ENCODE data around the gene SCYL1. TPM values are rescaled to one million over a fixed set of nuclear protein-coding genes. Genes with fewer than 3 reads are reported as not detected.

The SCYL1 gene
- total and polyA plus RNA-seq, 2 of the 4 experiments (the other 2 are of a cell fraction) = 96.4 to 150 TPM

DNA sequence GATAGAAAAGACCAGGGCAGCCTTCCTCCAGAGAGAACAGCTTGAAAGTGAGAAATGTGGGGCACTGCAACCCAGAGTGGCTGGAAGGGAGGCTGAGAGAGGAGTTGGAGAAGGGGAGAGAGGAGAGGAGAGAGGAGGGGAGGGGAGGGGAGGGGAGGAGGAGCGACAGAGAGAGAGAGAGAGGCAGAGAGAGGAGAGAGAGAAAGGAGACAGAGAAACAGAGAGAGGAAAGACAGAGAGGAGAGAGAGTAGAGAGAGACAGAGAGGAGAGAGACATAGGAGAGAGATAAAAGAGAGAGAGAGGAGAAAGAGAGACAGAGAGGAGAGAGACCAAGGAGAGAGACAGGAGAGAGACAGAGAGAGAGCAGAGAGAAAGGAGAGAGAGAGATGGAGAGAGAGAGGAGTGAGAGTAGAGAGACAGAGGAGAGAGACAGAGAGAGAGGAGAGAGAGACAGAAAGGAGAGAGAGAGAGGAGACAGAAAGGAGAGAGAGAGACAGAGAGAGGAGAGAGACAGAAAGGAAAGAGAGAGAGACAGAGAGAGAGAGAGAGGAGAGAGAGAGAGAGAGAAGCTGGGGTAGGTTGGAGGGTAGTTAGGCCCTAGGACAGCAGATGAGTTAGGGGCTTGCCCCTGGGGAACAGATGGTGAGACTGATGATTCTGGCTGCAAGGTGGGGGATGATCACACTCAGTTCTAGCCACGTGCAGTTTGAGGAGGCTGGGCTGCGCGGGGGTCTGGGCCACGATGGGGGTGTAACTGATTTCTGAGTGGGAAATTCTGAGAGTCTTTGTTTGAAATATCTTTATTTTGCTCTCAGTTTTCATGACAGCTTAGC is 8.5 kb upstream of the SCYL1 start:
- CTCF ChIA-PET = interaction anchor here (0.6 kb wide), 1 partner anchor 102 kb away, joined by 6 read pairs; no protein-coding TSS in a partner anchor

More for the DNA sequence above, 8.5 kb upstream of the SCYL1 start:
- WGBS, 2 experiments (ENCODE audit: extremely low coverage in 2 of 2, insufficient read length in 1 of 2) = no CpG with 5 or more reads among the region's 5 CpGs
- Histone ChIP-seq H3K23ac (ENCODE audit: low read depth, low read length) (no peak overlapping the region), H2BK15ac (ENCODE audit: low read depth, low read length) (no peak overlapping the region), H3K14ac (replicated peaks; ENCODE audit: low read depth, low read length) (no peak overlapping the region), H3K4me2 (ENCODE audit: low read depth, low read length) (no peak overlapping the region), H3K18ac (ENCODE audit: low read depth, low read length) (no peak overlapping the region), H2AK9ac (replicated peaks; ENCODE audit: low read depth, low read length, poor library complexity) (no peak overlapping the region), H3K27me3 (ENCODE audit: control insufficient read depth, insufficient read depth, low read length) (no peaks in the 10 kb centered on the region), H4K8ac (ENCODE audit: low read depth in 2 of 2, low read length in 2 of 2) (no peak overlapping the region), H2BK5ac (ENCODE audit: low read depth, low read length, poor library complexity, severe bottlenecking) (no peak overlapping the region), H3K4me1 (ENCODE audit: control insufficient read depth, insufficient read depth, low read length) (no peaks in the 10 kb centered on the region), H3K79me1 (ENCODE audit: low read depth in 1 of 2, low read length in 2 of 2) (no peaks in the 10 kb centered on the region), H3K27ac (ENCODE audit: insufficient read depth, low read length) (no peak overlapping the region), H2AK5ac (ENCODE audit: low read depth, low read length) (no peak overlapping the region), H3K56ac (ENCODE audit: extremely low read depth, insufficient read depth, low read length) (no peak overlapping the region; the same call in 1 of the 2 replicates), H2BK120ac (ENCODE audit: low read depth, low read length) (no peak overlapping the region), H3K9me3 (ENCODE audit: control insufficient read depth, insufficient read depth, low read length) (no peaks in the 10 kb centered on the region), H2BK20ac (ENCODE audit: low read depth, low read length) (no peak overlapping the region), H3K9ac (ENCODE audit: low read depth, low read length) (no peak overlapping the region), H3K9me1 (ENCODE audit: insufficient read depth, low read length) (no peaks in the 10 kb centered on the region), H4K20me1 (ENCODE audit: insufficient read depth, low read length) (no peaks in the 10 kb centered on the region), H4K5ac (ENCODE audit: low read depth, low read length) (no peak overlapping the region), H3K36me3 (ENCODE audit: control insufficient read depth, insufficient read depth, low read length) (no peaks in the 10 kb centered on the region), H4K91ac (ENCODE audit: insufficient read depth, low read depth, low read length) (no peak overlapping the region), H2AFZ (replicated peaks; ENCODE audit: low read length, poor library complexity) (no peak overlapping the region), H3K4ac (ENCODE audit: low read depth, low read length) (no peak overlapping the region), H3K4me3 (ENCODE audit: insufficient read depth, low read depth, low read length) (no peak overlapping the region)
- dilution Hi-C loops (cut with HindIII; ENCODE audit: low sequenced_read_pairs, unreplicated experiment) = no loop called here
- POLR2A ChIA-PET (ENCODE audit: unreplicated experiment) = interaction anchor here (0.5 to 1.5 kb wide), 2 partner anchors 17 to 61 kb away, joined by 5 to 9 read pairs; partner anchors contain the start of gene MALAT1
- in situ Hi-C loops (cut with MboI; ENCODE audit: low sequenced_read_pairs) = no loop called here
- no peak for DNase-seq
- no TSS peak for BruUV-seq (replicated peaks)
- no peak for TF ChIP-seq CEBPB (IDR thresholded peaks at IDR 0.05; ENCODE audit: low read depth, low read length)
- TF ChIP-seq RFX5 (IDR thresholded peaks at IDR 0.05; ENCODE audit: low read depth, low read length) = no peak
- no peak for TF ChIP-seq FOS (IDR thresholded peaks at IDR 0.05; ENCODE audit: low read depth, low read length)
- TF ChIP-seq USF2 (IDR thresholded peaks at IDR 0.05; ENCODE audit: low read depth, low read length) = no peak
- TF ChIP-seq CTCF (conservative IDR thresholded peaks at IDR 0.05; ENCODE audit: low read depth, low read length) = no peak
- no peak for TF ChIP-seq BHLHE40 (IDR thresholded peaks at IDR 0.05; ENCODE audit: low read depth, low read length)
- no peak for TF ChIP-seq MAFK (IDR thresholded peaks at IDR 0.05; ENCODE audit: low read depth, low read length)
- TF ChIP-seq, protein P1, sequence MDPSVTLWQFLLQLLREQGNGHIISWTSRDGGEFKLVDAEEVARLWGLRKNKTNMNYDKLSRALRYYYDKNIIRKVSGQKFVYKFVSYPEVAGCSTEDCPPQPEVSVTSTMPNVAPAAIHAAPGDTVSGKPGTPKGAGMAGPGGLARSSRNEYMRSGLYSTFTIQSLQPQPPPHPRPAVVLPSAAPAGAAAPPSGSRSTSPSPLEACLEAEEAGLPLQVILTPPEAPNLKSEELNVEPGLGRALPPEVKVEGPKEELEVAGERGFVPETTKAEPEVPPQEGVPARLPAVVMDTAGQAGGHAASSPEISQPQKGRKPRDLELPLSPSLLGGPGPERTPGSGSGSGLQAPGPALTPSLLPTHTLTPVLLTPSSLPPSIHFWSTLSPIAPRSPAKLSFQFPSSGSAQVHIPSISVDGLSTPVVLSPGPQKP (IDR thresholded peaks at IDR 0.05; ENCODE audit: borderline replicate concordance, low read depth, low read length) = no peak
- no peak for TF ChIP-seq POLR2A (IDR thresholded peaks at IDR 0.05; ENCODE audit: low read depth, low read length)
- no peak for TF ChIP-seq RAD21 (IDR thresholded peaks at IDR 0.05; ENCODE audit: low read length)
- no peak for TF ChIP-seq SMC3 (IDR thresholded peaks at IDR 0.05; ENCODE audit: low read depth, low read length)
- no peak; the same call in 1 of the 2 replicates for ATAC-seq (ENCODE audit: low read depth)
- intact Hi-C loops (cut with micrococcal nuclease) = no loop called here

Data from IMR-90 (cell line).